ENCODE results near the gene CDKN2B-AS1. TPM values are rescaled to one million over a fixed set of nuclear protein-coding genes. Genes with fewer than 3 reads are reported as not detected.
"Not testable (repeated sequence)": the region's sequence is repeated elsewhere in the genome, so short reads cannot be mapped to it uniquely, and the experiment has no call there.

The CDKN2B-AS1 gene
- total and polyA plus RNA-seq, 5 experiments from 2014 or later = 0.60 TPM; not detected in 4

DNA sequence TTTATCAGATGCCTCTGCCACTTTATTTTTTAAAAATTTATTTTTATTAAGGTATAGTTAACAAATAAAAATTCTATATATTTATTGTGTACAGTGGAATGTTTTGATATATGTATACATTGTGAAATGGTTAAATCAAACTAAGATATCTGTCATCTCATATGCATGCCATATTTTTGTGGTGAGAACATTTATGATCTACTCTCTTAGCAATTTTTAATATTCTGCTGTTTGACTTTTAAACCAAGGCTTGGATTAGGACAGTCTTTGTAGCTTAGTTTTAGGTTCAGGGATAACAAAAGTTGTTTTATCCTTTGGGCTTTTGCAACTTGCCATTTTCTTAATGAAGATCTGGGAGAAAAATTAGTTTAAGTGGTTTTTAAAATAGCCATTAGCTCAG, 60.5 kb downstream of the CDKN2B-AS1 start:
- no peak for DNase-seq
- H3K9me3 Mint-ChIP-seq = no peaks in the 10 kb centered on the region
- H3K27me3 Mint-ChIP-seq = peaks cover 0 to under 1% (median 0%) of the 10 kb centered on the region in 5 donors
- H3K4me1 Mint-ChIP-seq = peaks cover 24 to 35% (median 30%) of the 10 kb centered on the region in 4 donors
- POLR2A ChIA-PET = no interaction called here
- H3K36me3 Mint-ChIP-seq = peaks cover 0 to under 1% (median 0%) of the 10 kb centered on the region in 3 donors
- no peak for ATAC-seq
- no peak overlapping the region for H3K4me3 Mint-ChIP-seq
- no peak overlapping the region for H3K27ac Mint-ChIP-seq

DNA sequence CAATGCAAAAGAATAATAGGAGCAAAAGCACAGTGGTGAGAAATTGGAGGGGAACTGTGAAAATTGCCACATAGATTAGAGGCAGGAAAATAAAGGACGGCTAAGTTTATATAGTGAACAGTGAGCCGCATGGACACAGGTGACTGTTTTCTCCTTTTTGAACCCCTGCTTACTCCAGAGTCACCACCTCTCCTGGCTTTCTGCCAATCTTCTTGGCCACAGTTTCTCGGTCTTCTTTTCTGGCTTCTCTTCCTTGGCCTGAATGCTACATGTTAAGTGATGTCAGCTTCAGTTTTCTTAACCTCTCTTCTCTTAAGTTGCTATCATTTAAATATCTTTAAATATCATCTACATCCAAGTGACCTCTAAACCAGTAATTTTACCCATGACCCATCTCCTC, 61.8 kb downstream of the CDKN2B-AS1 start:
- H3K36me3 Mint-ChIP-seq = peaks cover 0 to 2% (median 0%) of the 10 kb centered on the region in 3 donors
- no peaks in the 10 kb centered on the region for H3K9me3 Mint-ChIP-seq
- peaks cover 16 to 22% (median 21%) of the 10 kb centered on the region in 4 donors for H3K4me1 Mint-ChIP-seq
- POLR2A ChIA-PET = no interaction called here
- DNase-seq (no peak), ATAC-seq (no peak)
- peaks cover 0 to 3% (median 0%) of the 10 kb centered on the region in 5 donors for H3K27me3 Mint-ChIP-seq
- no peak overlapping the region for H3K27ac Mint-ChIP-seq
- H3K4me3 Mint-ChIP-seq = no peak overlapping the region

DNA sequence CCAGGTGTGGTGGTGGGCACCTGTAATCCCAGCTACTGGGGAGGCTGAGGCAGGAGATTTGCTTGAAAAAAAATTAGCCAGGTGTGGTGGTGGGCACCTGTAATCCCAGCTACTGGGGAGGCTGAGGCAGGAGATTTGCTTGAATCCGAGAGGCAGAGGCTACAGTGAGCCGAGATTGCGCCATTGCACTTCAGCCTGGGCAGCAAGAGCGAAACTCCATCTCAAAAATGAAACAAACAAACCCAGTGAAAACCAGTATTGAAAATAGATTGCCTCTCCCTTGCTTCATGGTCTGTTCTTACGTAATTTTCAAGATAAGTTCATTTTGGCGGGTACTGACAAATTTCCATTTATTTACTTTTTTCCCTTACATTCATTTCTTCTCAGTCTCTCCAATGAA, 63.4 kb downstream of the CDKN2B-AS1 start:
- DNase-seq, H3K4me3 Mint-ChIP-seq, H3K4me1 Mint-ChIP-seq, H3K27me3 Mint-ChIP-seq, H3K27ac Mint-ChIP-seq, ATAC-seq, POLR2A ChIA-PET, H3K36me3 Mint-ChIP-seq, H3K9me3 Mint-ChIP-seq: not testable (repeated sequence)

DNA sequence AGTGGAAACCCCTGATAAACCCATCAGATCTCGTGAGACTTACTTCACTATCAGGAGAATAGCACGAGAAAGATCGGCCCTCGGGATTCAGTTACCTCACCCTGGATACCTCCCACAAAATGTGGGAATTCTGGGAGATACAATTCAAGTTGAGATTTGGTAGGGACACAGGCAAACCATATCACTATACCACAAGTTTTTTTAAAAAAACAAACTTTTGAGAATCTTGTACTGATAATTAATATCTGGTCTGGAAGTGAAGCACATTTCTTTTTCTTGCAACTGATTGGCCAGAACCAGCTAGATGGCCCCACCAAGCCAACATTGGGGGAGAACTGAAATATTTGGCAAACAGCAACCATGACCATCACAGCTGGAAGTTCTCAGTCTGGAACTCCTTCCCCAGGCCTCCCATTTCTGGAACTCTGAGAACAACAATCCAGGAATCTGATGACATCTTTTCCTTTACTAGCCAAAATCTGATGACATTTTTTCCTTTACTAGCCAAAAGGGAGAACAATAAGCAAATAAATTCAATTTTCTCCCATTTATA, 66.3 kb downstream of the CDKN2B-AS1 start:
- Mint-ChIP-seq H3K36me3 (peaks cover 0 to 2% (median 0%) of the 10 kb centered on the region in 3 donors), H3K4me1 (peaks cover 0 to 23% (median 17%) of the 10 kb centered on the region in 4 donors), H3K27ac (no peak overlapping the region), H3K9me3 (no peaks in the 10 kb centered on the region), H3K27me3 (peaks cover 0 to 9% (median 2%) of the 10 kb centered on the region in 5 donors), H3K4me3 (no peak overlapping the region)
- POLR2A ChIA-PET = no interaction called here
- DNase-seq = no peak
- ATAC-seq = no peak

DNA sequence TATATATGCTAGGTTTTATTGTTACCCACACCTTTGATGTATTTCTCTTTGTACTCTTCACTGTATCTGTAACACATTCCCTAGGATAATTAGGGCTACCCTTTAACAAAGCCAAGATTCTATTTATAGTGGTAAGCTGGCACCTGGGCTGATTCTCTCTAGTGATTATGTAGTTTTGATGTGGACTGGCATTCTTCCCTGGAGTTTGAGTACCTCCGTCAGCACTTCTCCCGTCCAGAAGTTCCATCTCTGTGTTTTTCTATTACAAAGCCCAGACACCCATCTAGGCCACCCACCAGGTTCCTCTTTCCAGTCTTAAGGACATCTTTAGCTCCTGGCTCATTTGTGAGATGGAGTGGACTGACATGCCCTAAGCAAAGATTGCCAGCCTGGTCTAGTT, 70.4 kb downstream of the CDKN2B-AS1 start:
- no peak for DNase-seq
- H3K9me3 Mint-ChIP-seq = no peaks in the 10 kb centered on the region
- H3K4me3 Mint-ChIP-seq = peak overlapping the region in 3 of 10 donors; percentile 5 to 9 (median 6)
- peaks cover 0 to 23% (median 16%) of the 10 kb centered on the region in 4 donors for H3K4me1 Mint-ChIP-seq
- H3K36me3 Mint-ChIP-seq = peaks cover 0 to 2% (median 0%) of the 10 kb centered on the region in 3 donors
- POLR2A ChIA-PET = no interaction called here
- H3K27me3 Mint-ChIP-seq = peaks cover 0 to 9% (median 3%) of the 10 kb centered on the region in 5 donors
- H3K27ac Mint-ChIP-seq = peak overlapping the region in 5 of 10 donors; percentile 4 to 56 (median 22)
- no peak for ATAC-seq

DNA sequence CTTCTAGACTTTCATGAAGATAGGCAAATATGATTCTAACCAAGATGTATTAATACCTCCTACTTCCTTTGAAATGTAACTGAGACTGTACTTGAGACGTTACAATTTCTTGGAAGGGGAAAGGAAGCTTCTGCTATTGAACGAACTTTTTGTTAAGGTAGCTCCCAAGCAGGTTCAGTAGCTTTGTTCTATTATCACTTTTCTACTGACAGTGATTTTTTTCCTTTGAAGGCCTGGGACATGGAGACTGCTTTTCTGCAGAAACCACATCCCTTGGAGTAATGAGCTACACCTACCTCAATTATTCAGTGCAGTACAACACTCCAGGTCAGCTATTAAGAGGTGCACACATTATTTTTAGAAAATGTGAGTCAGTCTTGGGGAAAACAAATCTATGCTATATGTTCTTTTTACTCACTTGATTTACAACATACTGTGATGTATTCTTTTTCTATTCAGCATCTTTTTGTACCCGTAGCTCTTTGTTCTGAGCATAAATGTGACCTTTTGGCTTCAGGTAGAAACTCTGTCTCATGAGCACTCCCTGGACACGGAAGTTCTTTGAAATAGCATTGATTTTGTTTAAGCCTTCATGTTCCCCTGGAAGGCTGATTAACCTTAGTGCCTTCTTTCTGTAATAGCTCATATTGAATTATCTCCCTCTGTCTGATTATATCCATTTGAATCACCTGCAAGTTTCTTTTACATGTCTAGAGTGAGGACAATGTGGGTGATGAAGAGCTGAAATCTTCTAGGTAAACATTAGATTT, 71.0 kb downstream of the CDKN2B-AS1 start:
- Mint-ChIP-seq H3K27ac (peak overlapping the region in 6 of 10 donors; percentile 4 to 73 (median 18)), H3K36me3 (no peaks in the 10 kb centered on the region), H3K9me3 (no peaks in the 10 kb centered on the region), H3K4me1 (peaks cover 0 to 23% (median 16%) of the 10 kb centered on the region in 4 donors), H3K27me3 (peaks cover 0 to 9% (median 2%) of the 10 kb centered on the region in 5 donors), H3K4me3 (peak overlapping the region in 2 of 10 donors; percentile 6 to 36)
- ATAC-seq (peak in 1 of 2 donors; percentile 25), DNase-seq (no peak)
- POLR2A ChIA-PET = no interaction called here

DNA sequence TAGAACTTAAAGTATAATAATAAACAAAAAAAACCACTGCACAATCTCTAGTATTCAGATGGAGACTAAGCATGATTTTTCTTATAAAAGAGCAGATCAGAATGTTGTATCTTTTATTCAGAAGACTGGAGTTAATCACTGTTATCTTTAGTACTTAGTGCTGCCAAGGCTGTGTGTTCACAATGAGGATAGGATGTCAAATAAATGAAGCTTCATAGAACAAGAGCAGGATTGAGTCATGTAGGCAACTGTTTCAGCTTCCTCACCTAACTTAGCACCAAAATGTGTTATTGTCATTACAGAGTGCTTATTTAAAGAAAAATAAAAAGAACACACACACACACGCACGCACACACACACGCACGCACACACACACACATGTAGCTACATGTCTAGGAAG, 72.6 kb downstream of the CDKN2B-AS1 start:
- H3K9me3 Mint-ChIP-seq = no peaks in the 10 kb centered on the region
- H3K27ac Mint-ChIP-seq = no peak overlapping the region
- peaks cover 0 to 9% (median 2%) of the 10 kb centered on the region in 5 donors for H3K27me3 Mint-ChIP-seq
- H3K4me3 Mint-ChIP-seq = no peak overlapping the region
- peaks cover 0 to 27% (median 17%) of the 10 kb centered on the region in 4 donors for H3K4me1 Mint-ChIP-seq
- no peaks in the 10 kb centered on the region for H3K36me3 Mint-ChIP-seq
- POLR2A ChIA-PET = no interaction called here
- ATAC-seq (no peak), DNase-seq (no peak)

DNA sequence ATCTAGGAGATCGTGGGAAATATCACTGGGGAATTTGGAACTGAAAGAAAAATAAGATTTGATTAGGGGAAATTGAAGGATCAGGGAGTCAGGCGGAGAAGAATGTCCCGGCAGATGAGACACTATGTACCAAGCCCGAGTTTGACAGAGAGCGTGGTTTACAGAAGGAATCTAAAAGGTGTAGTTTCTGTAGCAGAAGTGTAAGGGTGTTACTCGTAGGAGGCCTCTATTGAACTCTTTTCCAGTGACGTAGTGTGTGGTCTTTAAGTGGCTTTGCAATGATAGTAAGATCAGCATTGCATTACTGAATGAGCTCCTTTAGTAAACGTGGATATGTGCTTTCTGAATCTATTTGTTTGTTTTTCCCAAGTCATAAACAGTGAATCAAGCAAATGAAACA, 73.8 kb downstream of the CDKN2B-AS1 start:
- Mint-ChIP-seq H3K4me3 (no peak overlapping the region), H3K36me3 (no peaks in the 10 kb centered on the region), H3K27me3 (peaks cover 0 to 7% (median 2%) of the 10 kb centered on the region in 5 donors), H3K9me3 (no peaks in the 10 kb centered on the region), H3K4me1 (peaks cover 0 to 37% (median 21%) of the 10 kb centered on the region in 4 donors), H3K27ac (no peak overlapping the region)
- POLR2A ChIA-PET = no interaction called here
- ATAC-seq = no peak
- DNase-seq = no peak

DNA sequence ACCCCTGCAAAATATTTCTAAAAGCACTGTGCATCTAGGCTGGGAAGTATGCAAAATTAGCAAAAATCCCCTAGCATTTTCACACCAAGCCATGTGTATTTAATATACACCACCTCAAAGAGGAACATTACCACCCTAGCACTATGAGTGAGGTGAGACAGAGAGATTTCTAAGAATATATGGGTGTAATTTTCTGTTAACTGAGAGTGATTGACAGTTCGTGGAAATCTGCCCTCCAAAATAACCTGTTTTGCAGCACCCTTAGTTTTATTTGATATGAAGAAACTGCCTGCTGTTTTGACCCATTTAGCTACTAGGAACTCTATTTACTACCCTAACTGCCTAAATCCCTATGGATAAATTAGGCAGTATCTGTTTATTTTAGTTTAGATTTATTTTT, 78.8 kb downstream of the CDKN2B-AS1 start:
- Mint-ChIP-seq H3K36me3 (no peaks in the 10 kb centered on the region), H3K4me1 (peaks cover 9 to 43% (median 19%) of the 10 kb centered on the region in 4 donors), H3K4me3 (peak overlapping the region in 4 of 10 donors; percentile 1 to 7 (median 2)), H3K27ac (peak overlapping the region in 4 of 10 donors; percentile 1 to 77 (median 7)), H3K27me3 (peaks cover 0 to 2% (median 0%) of the 10 kb centered on the region in 5 donors), H3K9me3 (no peaks in the 10 kb centered on the region)
- POLR2A ChIA-PET = no interaction called here
- peak in 1 of 10 donors; percentile 23 for DNase-seq
- peak in 1 of 2 donors; percentile 40 for ATAC-seq

DNA sequence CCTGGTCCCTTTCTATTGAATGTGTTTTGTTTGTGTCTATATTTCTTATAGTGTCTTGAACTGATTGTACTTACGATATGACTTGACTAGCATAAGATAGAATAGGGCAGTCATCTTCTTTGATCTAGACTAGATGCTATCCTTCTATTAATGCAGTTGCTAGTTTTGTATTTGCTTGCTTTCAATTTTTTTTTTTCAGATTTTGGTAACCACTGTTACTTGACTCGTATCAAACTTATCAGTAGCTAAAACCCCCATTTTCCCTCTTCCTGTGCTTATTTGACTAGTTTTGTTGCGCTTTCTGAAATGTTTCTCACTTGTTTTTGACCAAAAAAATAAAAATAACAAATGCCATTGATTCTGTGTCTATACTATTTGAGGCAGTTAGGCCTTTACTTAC, 83.5 kb downstream of the CDKN2B-AS1 start:
- peaks cover 0 to 6% (median 0%) of the 10 kb centered on the region in 3 donors for H3K36me3 Mint-ChIP-seq
- ATAC-seq (no peak), DNase-seq (no peak)
- H3K4me1 Mint-ChIP-seq = peaks cover 21 to 51% (median 27%) of the 10 kb centered on the region in 4 donors
- no peak overlapping the region for H3K4me3 Mint-ChIP-seq
- peaks cover under 1 to 15% (median 2%) of the 10 kb centered on the region in 5 donors for H3K27me3 Mint-ChIP-seq
- no peak overlapping the region for H3K27ac Mint-ChIP-seq
- H3K9me3 Mint-ChIP-seq = no peaks in the 10 kb centered on the region
- POLR2A ChIA-PET = no interaction called here

DNA sequence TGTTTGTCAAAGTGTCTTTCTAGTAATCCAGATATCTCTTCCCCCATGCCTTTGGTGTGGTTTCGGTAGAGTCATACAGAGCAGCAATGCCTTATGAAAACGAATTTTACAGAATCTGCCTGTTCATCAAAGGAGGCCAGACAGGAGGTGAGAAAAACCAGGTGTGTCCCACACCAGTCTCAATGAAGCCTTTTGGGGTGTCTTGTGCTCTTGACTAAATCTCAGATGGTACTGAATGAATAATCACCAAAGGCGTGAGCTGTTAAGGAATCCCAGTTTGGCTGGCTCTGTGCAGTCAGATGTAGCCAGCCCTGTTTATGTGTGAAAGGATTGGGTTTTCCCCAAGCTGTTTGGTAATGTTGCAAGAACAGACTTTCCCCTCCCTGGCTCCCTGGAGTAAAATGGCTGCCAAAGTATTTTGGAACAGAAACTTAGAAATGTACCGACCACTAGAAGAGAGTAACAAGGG, 85.3 kb downstream of the CDKN2B-AS1 start:
- DNase-seq (peak in 6 of 10 donors; percentile 1 to 61 (median 12)), ATAC-seq (peak; percentile 83 to 84)
- peaks cover 0 to 6% (median 0%) of the 10 kb centered on the region in 3 donors for H3K36me3 Mint-ChIP-seq
- H3K9me3 Mint-ChIP-seq = no peaks in the 10 kb centered on the region
- peak overlapping the region in 3 of 10 donors; percentile 13 to 63 (median 44) for H3K27ac Mint-ChIP-seq
- peak overlapping the region in 7 of 10 donors; percentile 4 to 54 (median 19) for H3K4me3 Mint-ChIP-seq
- peaks cover 2 to 23% (median 3%) of the 10 kb centered on the region in 5 donors for H3K27me3 Mint-ChIP-seq
- POLR2A ChIA-PET = no interaction called here
- peaks cover 19 to 34% (median 21%) of the 10 kb centered on the region in 4 donors for H3K4me1 Mint-ChIP-seq

DNA sequence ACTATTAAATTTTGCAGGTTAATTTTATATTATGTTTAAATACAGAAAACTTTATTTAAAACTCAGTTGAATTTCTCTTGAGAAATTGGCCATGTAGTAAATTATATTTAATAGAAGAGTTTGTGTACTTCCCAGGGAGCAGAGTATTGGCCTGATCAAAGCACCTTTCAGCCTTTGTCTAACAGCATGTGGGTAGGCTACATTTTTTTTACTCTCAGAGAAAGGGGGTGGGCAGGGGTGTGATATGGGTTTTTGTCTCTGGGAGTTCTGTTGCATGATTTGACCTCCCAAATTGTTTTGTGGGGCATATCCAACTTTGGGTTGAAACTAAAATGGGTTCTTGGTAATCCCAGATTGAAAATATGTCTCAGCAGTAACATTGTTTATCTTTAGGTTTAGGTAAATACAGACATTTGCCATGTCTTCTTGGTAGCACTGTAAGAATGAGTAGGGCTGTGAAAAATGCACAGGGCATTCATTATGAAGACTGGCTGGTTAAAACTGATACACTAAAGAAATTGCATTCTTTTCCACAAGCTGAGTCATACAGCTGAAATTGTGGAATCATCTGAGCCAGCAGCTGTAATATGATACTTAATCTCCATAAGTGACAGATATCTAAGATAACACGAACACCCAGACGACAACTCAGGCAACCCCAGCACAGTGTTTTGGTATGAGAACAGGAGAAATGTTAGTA, 89.9 kb downstream of the CDKN2B-AS1 start:
- ATAC-seq (no peak), DNase-seq (no peak)
- POLR2A ChIA-PET = no interaction called here
- Mint-ChIP-seq H3K4me3 (no peak overlapping the region), H3K4me1 (peaks cover 9 to 10% (median 10%) of the 10 kb centered on the region in 4 donors), H3K9me3 (peaks cover 0 to 2% (median 0%) of the 10 kb centered on the region in 9 donors), H3K27me3 (peaks cover 3 to 23% (median 7%) of the 10 kb centered on the region in 5 donors), H3K36me3 (peaks cover 0 to 6% (median 0%) of the 10 kb centered on the region in 3 donors), H3K27ac (no peak overlapping the region)
